ENCODE results near the gene APEX2.

DNA sequence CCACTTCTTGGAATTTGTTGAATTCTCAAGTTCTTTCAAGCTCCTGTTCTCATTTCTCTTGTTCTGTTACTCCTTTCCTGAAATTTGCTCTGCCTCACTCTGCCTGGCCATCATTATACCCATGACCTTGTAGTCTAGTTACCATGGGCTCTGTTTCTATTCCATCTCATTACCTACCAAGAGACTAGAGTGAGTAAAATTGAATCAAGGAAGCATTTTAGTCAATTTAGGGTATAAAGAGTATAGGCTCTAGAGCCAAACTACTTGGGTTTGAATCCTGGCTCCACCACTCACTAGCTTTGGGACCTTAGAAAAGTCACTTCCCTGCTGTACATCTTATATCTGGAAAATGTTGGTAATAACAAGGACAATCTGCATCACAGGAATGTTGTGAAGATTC is 28.4 kb downstream of the APEX2 start:
- TF ChIP-seq, protein P1, sequence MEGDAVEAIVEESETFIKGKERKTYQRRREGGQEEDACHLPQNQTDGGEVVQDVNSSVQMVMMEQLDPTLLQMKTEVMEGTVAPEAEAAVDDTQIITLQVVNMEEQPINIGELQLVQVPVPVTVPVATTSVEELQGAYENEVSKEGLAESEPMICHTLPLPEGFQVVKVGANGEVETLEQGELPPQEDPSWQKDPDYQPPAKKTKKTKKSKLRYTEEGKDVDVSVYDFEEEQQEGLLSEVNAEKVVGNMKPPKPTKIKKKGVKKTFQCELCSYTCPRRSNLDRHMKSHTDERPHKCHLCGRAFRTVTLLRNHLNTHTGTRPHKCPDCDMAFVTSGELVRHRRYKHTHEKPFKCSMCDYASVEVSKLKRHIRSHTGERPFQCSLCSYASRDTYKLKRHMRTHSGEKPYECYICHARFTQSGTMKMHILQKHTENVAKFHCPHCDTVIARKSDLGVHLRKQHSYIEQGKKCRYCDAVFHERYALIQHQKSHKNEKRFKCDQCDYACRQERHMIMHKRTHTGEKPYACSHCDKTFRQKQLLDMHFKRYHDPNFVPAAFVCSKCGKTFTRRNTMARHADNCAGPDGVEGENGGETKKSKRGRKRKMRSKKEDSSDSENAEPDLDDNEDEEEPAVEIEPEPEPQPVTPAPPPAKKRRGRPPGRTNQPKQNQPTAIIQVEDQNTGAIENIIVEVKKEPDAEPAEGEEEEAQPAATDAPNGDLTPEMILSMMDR (IDR thresholded peaks at IDR 0.05): no peak
- TF ChIP-seq POLR2AphosphoS5 (IDR thresholded peaks at IDR 0.05; ENCODE audit: insufficient read depth in 1 of 2, low read depth in 1 of 2) (no peak), POLR2A (IDR thresholded peaks at IDR 0.05) (no peak)

Data from vagina (tissue), 2 donors.